ENCODE data around the gene ZNF638.
A peak's percentile ranks its signal among the peaks of the same experiment; 100 is the strongest.

ZNF638 gene

GRCh38 chr2:71455741-71456569, 124.4 kb downstream of the ZNF638 start:
- no peak for DNase-seq (ENCODE audit: low spot score)

- no peak for DNase-seq (ENCODE audit: low spot score)
These were observed 125.0 kb downstream of the ZNF638 start for GRCh38 chr2:71456617-71457016.

DNA sequence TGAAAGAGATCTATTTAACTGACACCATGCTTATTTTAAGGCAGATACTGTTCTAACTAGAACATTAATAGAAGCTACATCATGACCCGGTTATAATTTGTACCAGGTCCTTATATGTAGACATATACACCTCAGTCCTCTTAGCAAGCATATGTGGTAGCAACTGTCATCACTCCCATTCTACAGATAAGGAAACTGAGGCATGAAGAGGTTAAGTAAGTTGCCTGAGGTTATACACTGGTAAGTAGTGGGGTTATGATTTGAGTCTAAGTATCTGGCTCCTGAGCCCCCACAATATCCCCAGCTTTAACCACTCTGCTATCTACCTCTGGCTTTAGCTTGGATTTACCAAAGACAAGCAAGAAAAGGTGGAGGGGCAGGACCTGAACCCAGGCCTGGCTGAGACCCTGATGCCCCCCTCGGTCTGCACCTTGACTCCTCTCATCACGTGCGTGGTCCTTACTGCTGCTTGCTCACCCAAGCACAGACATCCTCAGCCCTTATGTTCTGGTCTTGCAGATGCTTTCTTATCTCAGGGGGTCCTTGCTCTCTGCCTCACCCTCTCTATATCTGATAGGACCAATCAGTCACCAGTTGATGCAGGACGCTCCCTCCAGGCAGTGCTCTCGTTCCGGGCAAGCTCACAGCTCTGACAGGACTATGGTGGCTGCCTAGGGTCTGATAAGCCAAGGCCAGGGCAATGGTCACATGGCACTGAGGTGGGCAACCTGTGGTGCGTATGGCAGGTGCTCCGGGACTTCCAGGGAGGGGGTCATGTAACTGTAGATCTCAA, 125.7 kb downstream of the ZNF638 start:
- no peak for DNase-seq (ENCODE audit: low spot score)

DNA sequence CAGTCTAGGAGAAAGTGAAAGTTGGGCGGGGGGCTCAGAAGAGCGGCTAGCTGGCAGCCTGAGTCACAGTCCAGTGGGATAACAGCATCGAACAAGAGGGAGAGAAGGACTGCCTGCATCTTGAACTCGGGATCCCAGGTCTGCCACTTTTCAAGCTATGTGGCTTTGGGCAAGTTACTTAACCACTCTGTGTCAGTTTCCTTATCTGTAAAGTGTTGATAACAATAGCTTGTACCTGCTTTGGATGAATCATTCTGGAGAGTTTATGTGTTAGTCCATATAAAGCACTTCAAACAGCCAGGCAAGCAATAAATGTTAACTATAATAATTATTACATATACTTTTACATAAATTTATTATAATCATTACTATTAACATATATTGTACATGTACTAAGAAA, 126.3 kb downstream of the ZNF638 start:
- DNase-seq (ENCODE audit: low spot score) = no peak

DNA sequence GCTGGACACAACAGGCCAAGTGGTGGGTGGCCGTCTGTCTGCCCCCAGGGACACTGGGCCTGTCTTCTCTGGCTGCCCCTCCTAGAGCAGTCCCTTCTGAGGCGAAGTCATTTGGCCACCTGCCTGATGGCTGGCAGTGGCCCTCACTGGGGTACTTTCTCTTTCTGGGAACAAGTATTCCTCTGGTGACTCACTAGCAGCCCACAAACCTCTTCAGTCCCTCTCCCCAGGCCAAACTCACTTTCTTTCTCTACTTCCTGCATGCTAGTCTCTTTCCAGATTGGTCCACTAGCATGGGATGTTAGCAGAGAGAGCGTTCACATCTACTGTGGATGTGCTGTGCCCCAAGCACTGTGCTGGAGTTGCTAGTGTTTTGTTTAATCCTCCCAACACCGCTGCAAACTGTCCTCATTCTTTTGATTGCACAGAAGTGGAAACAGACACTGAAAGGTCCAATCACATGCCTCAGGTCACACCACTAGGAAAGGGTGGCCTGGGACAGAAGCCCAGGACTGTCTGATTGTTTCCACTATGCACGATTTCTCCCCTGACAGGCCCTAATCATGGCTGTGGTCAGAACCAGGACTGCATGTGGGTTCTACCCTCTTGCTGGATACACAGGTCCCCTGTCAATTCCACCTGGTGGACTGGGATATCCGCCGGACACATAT, 127.0 kb downstream of the ZNF638 start:
- DNase-seq (ENCODE audit: low spot score) = peak; percentile 41

DNA sequence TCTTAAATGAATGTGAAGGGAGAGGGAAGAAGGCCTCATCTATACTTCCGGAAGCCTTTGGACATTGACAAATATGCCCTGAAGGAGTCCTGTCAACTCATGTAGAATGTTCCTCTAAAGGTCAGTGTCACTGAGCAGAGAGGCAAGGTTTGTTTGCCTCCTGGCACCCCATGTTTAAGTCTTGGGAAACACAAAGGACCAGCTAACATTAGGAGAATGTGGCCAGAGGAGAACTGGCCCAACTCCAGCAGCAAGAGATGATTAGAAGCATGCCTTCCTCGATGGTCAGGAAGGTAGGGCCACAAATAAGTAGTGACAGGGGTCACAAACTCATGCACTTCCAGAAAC, 127.5 kb downstream of the ZNF638 start:
- no peak for DNase-seq (ENCODE audit: low spot score)

GRCh38 chr2:71460056-71460455, 128.5 kb downstream of the ZNF638 start:
- DNase-seq (ENCODE audit: low spot score) = no peak

GRCh38 chr2:71460595-71461303, 129.2 kb downstream of the ZNF638 start:
- DNase-seq (ENCODE audit: low spot score) = no peak

- no peak for DNase-seq (ENCODE audit: low spot score)
These were observed 129.7 kb downstream of the ZNF638 start for GRCh38 chr2:71461304-71461671.

DNA sequence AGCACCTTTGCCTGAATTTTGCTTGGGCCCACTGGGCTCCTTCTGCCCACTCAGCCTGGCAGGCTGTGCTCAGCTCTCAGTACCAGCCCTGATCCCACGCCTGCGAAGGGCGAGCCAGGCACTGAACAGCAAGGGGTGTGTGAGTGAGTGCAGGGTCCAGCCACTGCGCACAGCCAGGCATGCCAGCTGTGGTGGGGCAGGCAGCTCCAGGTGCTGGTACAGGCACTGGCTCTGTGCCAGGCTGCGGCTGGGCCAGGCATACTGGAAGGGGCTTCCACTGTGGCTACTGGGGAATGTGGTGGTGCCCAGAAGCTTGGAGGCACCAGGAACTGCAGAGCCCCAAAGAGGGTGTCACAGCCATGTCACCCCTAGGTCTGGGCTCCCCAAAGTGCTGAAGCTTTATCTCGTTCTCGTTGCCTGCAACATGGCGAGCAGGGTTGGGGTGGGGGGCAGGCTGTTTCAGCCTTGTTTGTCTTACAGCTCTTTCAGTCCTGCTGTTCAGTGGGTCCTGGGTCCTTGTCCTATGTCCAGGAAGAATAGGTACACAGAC, 130.5 kb downstream of the ZNF638 start:
- DNase-seq (ENCODE audit: low spot score) = no peak

DNA sequence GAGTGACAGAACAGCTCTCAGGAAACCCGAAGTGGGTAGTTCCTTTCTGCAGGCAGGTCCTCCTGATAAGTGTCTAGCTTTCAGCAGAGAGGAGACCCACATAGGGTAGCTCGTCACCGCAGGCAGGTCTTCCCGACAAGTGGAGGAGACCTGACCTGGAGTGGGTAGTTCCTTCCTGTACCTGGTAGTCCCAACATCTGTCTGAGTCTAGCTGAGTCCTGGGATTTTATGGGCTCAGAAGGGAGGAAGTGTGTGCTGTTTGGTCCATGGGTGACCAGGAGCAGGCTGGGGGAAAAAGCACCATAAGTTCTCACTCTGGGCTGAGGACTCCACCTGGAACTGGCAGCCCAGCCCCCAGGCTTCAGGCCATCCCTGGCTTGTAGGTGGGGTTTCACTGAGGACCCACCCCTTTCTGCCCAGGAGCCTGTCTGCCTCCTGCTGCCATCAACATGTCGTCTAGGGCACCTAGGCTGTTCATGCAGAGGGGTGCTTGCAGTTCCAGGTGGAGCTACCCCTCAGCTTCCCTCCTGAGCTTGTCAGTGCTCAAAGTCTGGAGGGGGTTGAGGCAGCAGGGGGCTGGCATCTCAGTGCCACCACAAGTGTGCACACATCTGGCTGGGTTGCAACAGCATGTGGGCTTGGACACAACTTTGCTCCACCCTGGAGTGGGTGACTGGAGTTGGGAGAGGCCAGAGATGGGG, 131.2 kb downstream of the ZNF638 start:
- no peak for DNase-seq (ENCODE audit: low spot score)

- DNase-seq (ENCODE audit: low spot score) = no peak
These were observed 131.7 kb downstream of the ZNF638 start for GRCh38 chr2:71463342-71463654.

DNA sequence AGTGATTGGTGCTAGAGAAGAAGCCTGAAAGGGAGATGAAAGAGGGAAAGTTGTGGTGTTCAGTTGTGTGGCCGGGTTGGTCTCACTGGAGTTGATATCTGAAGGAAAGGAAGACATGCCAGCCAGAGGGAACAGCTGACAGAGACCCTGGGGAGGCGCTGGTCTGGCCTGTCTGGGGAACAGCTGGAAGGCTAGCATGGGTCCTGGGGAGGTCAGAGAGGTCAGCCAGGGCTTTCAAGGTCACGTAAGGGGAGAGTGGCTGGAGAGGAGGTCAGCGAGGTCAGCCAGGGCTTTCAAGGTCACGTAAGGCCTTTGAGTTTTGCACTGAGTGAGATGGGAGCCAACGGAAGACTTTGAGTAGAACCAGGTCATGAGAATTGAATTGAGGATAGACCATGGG, 132.8 kb downstream of the ZNF638 start:
- no peak for DNase-seq (ENCODE audit: low spot score)

GRCh38 chr2:71465356-71465755, 133.8 kb downstream of the ZNF638 start:
- no peak for DNase-seq (ENCODE audit: low spot score)

GRCh38 chr2:71465961-71466300, 134.3 kb downstream of the ZNF638 start:
- DNase-seq (ENCODE audit: low spot score) = no peak

DNA sequence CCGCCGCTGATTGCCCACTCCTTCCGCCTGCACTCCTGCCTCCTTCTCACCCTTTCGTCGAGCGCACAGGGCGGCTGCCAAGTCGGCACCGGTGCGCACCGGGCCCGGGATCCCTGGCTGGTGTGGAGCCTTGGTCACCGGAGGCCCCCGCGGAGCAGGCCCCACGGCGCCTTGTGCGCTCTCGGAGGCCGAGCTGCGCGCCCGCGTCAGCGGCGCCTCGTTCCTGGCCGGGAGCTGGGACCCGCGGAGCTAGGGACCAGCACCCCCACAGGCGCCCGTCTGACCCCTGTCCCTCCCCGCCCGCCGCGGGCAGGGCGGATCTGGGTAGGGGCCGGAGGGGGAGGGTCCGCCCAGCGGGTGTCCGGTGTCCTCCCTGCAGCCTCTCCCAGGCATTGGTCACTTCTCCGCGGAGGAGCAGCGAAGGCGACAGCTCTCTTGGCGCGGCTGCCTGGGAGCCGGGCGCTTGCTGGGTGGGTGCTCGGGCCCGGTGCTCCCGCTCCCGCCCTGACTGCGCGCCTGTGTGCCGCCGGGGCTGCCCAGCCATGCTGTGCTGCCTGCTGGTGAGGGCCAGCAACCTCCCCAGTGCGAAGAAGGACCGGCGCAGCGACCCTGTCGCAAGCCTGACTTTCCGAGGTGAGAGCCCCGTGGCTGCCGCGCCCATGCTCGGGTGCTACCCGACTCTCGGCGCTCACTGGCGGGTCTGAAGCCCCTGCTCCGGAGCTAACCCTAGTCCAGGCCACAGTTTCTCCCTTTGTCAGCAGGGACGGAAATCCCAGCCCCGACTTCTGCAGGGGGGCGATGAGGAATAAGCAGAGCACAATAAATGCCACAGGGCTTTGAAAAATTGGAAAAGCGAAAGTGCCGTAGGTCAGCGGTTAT, 135.0 kb downstream of the ZNF638 start:
- peak; percentile 21 for DNase-seq (ENCODE audit: low spot score)

GRCh38 chr2:71467180-71467815, 135.7 kb downstream of the ZNF638 start:
- DNase-seq (ENCODE audit: low spot score) = no peak

GRCh38 chr2:71468279-71469015, 136.9 kb downstream of the ZNF638 start:
- no peak for DNase-seq (ENCODE audit: low spot score)
